GM18909 (cell line): ENCODE measurements around the gene EPYC.
"Not testable (repeated sequence)": the region's sequence is repeated elsewhere in the genome, so short reads cannot be mapped to it uniquely, and the experiment has no call there.

Experiments used
- ATAC-seq: cut with Tn5 transposase; IDR thresholded peaks from one replicate; pipeline ENCODE4 v1.9.1; 2021; ENCODE audit warnings: mild to moderate bottlenecking; ENCODE audit not compliant: unreplicated experiment, poor library complexity

EPYC gene

GRCh38 chr12:90995010-90995409 is 9.8 kb downstream of the EPYC start:
- no peak for ATAC-seq

- ATAC-seq, result no peak
Observed at GRCh38 chr12:90991952-90992465, 12.8 kb downstream of the EPYC start.

GRCh38 chr12:90990611-90991010 is 14.2 kb downstream of the EPYC start:
- no peak for ATAC-seq

DNA sequence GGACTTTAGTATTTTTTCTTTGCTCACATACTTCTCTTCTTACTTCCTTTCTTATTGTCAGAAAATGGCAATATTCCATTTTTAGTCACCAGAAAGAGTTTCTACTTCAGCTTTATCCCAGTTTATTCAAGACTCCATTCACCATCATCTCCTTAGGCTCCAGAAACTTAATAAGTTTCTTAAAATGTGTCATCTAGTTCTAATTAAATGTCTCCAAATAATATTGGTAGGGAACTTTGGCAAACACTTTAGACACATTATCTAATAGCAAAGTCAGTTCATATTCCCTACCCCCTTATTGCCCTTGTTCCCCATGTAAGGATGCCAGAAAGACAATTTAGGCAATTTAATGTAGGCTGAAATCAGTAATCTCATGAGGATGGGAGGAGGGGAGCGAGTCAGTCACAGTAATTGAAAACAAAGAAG is 15.1 kb downstream of the EPYC start:
- ATAC-seq, result no peak

- peak; percentile 63 for ATAC-seq
Observed at GRCh38 chr12:90987520-90987919, 17.3 kb downstream of the EPYC start.

DNA sequence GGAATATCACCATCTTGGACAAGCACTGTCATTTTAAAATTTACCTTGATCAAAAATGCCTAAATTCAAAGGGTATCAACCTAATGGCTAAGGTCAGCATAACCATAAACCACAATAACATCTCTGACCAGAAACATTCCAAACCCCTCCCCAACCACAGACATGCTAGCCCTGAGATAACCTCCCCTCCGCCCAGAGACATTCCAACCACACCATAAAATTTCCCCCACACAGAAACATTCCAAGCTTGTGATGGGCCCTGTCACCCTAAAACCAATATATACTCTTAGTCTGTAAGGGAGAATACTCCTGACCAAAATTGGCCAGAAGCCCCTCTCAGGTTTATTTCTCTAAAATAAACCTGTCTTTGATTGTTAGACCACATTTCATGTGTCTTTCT is 17.7 kb downstream of the EPYC start:
- ATAC-seq, result no peak

GRCh38 chr12:90985331-90985730 is 19.4 kb downstream of the EPYC start:
- not testable (repeated sequence) for ATAC-seq

DNA sequence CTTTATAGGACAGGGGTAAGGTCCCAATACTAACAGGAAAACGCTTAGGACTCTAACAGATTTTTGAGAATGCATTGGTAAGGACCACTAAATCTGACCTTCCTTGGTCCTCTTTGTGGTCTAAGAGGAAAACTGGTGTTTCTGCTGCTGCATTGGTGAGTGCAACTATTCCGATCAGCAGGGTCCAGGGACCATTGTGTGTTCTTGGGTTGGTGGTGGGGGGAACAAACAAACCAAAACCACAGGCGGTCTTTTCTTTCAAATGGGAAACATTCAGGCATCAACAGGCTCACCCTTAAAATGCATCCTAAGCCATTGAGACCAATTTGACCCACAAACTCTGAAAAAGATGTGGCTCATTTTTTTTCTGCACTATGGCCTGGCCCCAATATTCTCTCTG is 20.7 kb downstream of the EPYC start:
- ATAC-seq, result no peak

DNA sequence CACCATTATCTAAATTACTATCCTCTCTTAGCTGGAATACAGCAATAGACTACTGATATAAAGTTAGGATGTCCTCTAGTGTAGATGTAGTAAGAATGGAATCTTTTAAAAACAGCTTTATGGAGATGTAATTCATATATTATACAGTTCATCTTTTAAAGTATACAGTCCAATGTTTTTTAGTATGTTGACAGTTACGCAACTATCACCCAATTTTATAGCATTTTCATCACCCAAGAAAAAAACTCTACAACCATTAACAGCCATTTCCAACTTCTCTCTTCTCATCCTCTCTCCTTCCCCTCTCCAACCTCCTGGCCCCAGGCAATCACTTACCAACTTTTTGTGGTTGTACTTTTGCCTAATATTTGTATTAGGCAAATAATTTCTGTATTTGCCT is 22.6 kb downstream of the EPYC start:
- no peak for ATAC-seq

DNA sequence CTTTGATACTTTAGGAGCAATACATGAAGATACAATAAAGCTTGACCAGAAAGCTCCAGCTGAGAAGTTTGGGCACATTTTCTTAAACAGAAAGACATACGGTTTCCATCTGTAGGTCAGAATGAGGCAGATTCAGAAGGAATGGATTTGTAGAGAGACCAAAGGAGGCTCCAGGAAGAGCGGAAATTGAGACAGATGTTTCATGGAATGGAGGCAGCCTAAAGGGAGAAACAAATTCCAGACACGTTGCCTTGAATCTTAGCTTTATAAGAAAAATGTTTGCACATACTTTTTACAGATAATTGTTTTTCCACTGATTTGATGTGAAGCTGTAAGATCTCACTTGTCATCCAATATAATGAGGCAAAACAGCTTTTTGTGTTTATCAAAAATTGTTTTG is 24.8 kb downstream of the EPYC start:
- no peak for ATAC-seq

DNA sequence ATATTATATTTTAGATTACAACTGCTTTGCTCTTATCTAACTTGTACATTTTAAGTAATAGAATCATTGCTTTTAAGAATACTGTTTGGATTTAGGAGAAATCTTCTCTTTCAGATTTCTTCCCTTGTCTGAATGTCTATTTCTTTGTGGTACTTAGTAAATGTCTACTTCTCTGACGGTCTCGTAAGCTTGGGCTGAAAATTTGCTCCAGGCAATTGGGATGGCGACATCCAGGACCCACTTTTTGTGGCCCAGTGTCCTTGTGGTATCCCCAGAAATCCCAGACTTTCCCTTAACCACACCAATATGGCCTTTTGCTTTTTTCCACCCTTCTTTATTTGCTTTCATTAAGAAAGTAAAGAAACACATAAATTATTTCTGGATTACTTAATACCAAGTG is 25.8 kb downstream of the EPYC start:
- ATAC-seq, result no peak

DNA sequence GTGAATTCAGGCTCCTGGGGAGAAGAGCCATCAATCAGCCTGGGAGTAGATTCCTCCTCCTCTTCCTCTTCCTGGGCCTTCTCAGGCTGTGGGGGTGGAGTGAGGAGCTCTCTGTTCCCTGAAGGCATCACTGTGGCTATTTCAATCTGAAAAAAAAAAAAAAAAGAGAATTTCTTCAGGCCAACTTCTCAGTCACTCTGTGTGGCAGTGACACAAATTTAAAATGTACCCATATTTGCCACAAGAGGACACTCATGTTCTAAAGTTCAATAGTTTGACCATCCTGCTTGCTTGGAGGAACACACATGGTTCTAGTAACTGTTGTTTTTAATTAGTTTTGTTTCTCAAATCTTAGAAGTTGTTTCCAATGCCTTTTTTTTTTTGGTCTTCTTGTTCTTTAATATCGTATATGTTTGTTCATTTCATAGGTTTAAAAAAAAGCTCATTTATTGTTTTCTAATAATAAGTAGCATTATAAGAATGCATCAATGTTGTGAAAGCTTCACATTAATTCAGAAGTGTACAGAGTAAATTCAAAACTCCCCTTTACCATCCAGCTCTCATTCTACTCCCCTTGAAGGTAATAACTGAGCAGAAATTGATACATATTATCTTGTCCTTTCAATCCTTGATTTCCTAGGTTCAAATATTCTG is 26.5 kb downstream of the EPYC start:
- peak; percentile 89 for ATAC-seq

GRCh38 chr12:90977224-90977623 is 27.5 kb downstream of the EPYC start:
- no peak for ATAC-seq

DNA sequence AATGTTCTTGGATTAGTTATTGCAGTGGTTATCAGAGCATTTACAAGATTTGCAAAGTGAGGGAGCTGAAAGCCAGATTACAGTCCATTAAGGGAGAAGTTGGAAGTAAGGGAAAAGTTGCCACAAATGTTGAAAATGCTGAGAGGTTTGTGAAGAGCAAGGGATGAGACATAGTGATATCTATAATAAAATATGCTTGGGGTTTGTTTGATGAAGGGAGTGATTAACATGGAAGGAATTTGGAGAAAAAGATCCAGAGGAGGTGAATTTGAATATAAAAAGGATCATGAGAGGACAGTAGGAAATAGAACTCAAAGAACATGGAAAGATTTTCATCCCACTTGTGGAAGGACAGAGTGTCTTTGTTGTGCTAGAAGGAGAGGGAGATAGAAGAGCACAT is 30.5 kb downstream of the EPYC start:
- ATAC-seq, result no peak

DNA sequence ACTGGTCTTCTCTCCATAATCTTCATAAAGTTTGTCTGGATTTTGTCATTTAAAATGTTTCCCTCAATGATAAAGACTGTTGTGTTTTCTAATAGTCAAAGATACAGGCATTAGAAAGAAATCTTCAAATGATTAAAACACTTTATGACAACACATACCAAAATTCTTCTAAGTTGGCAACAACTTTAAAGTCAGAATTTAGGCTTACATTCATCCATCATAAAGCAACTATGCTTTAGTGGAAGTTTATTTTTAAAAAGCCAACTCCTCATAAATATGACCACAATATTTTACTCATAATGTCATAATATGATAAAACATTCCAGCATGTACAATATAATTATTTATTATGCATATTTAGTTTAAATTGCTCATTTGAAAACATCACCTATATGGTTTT is 32.5 kb downstream of the EPYC start:
- ATAC-seq, result no peak

- ATAC-seq, result no peak
Observed at GRCh38 chr12:90970911-90971310, 33.9 kb downstream of the EPYC start.

GRCh38 chr12:90970471-90970870 is 34.3 kb downstream of the EPYC start:
- no peak for ATAC-seq

GRCh38 chr12:90969851-90970250 is 34.9 kb downstream of the EPYC start:
- no peak for ATAC-seq

DNA sequence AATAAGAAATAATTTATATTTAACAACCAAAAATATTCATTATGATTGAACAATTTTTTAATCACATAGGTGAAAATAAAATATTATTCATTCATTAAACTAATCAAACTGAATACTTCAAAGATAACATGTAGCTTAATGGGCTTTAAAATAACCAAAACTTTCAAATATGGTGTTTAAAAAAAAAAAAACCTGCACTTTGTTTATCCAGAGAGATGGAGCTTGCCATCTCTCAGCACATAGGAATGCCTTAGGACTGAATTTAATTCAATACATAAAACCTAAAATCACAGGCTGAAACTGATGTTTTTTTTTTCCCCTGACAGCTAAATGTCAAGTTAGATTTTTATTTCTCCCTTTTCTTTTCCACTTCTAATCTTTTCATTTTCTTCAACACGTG is 35.4 kb downstream of the EPYC start:
- no peak for ATAC-seq

DNA sequence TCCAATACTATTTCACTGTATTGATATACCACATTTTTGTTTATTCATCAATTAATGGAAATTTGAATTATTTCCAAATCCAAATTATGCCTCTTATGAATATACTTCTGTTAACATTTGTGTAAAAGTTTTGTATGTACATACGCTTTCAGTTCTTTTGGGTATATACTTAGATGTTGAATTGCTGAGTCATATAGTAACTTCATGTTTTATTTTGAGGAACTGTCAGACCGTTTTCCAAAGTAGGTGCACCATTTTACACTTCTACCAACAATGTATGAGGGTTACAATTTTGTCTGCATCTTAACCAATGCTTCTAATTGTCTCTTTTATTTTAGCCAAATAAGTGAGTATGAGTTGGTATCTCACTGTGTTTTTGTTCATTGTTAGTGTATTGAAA is 39.6 kb downstream of the EPYC start:
- peak; percentile 60 for ATAC-seq

- no peak for ATAC-seq
Observed at GRCh38 chr12:90964616-90965015, 40.2 kb downstream of the EPYC start.

DNA sequence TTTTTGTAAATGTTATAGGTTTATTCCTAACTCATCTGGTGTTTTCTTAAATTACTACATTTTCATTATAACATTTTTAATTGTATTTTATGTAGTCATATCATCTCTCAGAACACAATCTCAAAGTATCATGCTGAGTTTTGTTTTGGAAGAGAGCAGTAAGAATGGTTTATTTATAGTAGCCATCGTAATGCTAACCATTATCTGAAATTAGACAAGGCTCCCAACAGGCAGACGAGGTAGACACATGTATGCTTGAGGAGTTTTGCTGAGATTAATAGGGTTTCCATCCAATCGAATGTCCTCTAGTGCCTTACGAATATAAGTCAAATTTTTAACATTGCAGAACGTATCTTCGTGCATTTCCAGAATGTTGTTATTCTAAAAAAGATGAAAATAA is 40.8 kb downstream of the EPYC start:
- no peak for ATAC-seq

DNA sequence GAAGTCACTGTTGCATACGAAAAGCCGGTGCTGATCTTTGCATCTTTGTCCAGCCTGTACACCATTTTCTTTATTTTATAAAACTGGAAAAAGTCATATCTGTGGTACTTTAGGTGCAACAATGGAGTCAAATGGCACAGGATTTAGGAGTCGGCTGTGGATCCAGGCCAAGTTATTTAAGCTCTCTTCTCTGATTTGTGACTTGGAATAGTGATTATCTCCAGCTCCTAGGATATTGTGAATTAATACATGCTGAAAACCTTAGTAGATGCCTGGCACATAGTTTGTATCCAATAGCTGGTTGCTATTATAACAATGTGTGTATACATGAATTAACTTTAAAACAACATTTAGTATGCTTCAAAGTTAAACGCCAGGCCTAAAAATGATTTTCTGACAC is 43.6 kb downstream of the EPYC start:
- ATAC-seq, result no peak
